ENCODE results near the gene L3MBTL4. TPM values are rescaled to one million over a fixed set of nuclear protein-coding genes. Genes with fewer than 3 reads are reported as not detected.
"Not testable (repeated sequence)": the region's sequence is repeated elsewhere in the genome, so short reads cannot be mapped to it uniquely, and the experiment has no call there.

The L3MBTL4 gene
- total RNA-seq, 1 experiment from 2014 or later, result 2.0 TPM

- no peak for DNase-seq (ENCODE audit: low read depth, low spot score)
- in situ Hi-C loops (cut with HindIII; ENCODE audit: low pct_unique_long_range_greater_than_20kb, low sequenced_read_pairs), result no loop called here
Observed at GRCh38 chr18:6119761-6120160, 294.9 kb downstream of the L3MBTL4 start.

- no peak for DNase-seq (ENCODE audit: low read depth, low spot score)
- in situ Hi-C loops (cut with HindIII; ENCODE audit: low pct_unique_long_range_greater_than_20kb, low sequenced_read_pairs), result no loop called here
Observed at GRCh38 chr18:6118080-6118479, 296.6 kb downstream of the L3MBTL4 start.

GRCh38 chr18:6115710-6116109 lies 299.0 kb downstream of the L3MBTL4 start:
- in situ Hi-C loops (cut with HindIII; ENCODE audit: low pct_unique_long_range_greater_than_20kb, low sequenced_read_pairs), result no loop called here
- no peak for DNase-seq (ENCODE audit: low read depth, low spot score)

- DNase-seq (ENCODE audit: low read depth, low spot score), result no peak
- in situ Hi-C loops (cut with HindIII; ENCODE audit: low pct_unique_long_range_greater_than_20kb, low sequenced_read_pairs), result no loop called here
Observed at GRCh38 chr18:6113650-6114049, 301.1 kb downstream of the L3MBTL4 start.

- in situ Hi-C loops (cut with HindIII; ENCODE audit: low pct_unique_long_range_greater_than_20kb, low sequenced_read_pairs), result no loop called here
- DNase-seq (ENCODE audit: low read depth, low spot score), result no peak
Observed at GRCh38 chr18:6111726-6112125, 303.0 kb downstream of the L3MBTL4 start.

GRCh38 chr18:6109743-6110142 lies 305.0 kb downstream of the L3MBTL4 start:
- no peak for DNase-seq (ENCODE audit: low read depth, low spot score)
- in situ Hi-C loops (cut with HindIII; ENCODE audit: low pct_unique_long_range_greater_than_20kb, low sequenced_read_pairs), result no loop called here

- no peak for DNase-seq (ENCODE audit: low read depth, low spot score)
- in situ Hi-C loops (cut with HindIII; ENCODE audit: low pct_unique_long_range_greater_than_20kb, low sequenced_read_pairs), result no loop called here
Observed at GRCh38 chr18:6107794-6108193, 306.9 kb downstream of the L3MBTL4 start.

GRCh38 chr18:6106091-6106685 lies 308.5 kb downstream of the L3MBTL4 start:
- no peak for DNase-seq (ENCODE audit: low read depth, low spot score)
- in situ Hi-C loops (cut with HindIII; ENCODE audit: low pct_unique_long_range_greater_than_20kb, low sequenced_read_pairs), result no loop called here

GRCh38 chr18:6103741-6104140 lies 311.0 kb downstream of the L3MBTL4 start:
- in situ Hi-C loops (cut with HindIII; ENCODE audit: low pct_unique_long_range_greater_than_20kb, low sequenced_read_pairs), result no loop called here

GRCh38 chr18:6096730-6097129 lies 318.0 kb downstream of the L3MBTL4 start:
- in situ Hi-C loops (cut with HindIII; ENCODE audit: low pct_unique_long_range_greater_than_20kb, low sequenced_read_pairs), result no loop called here
- no peak for DNase-seq (ENCODE audit: low read depth, low spot score)

More at GRCh38 chr18:6103741-6104140, 311.0 kb downstream of the L3MBTL4 start:
- DNase-seq (ENCODE audit: low read depth, low spot score), result no peak

- in situ Hi-C loops (cut with HindIII; ENCODE audit: low pct_unique_long_range_greater_than_20kb, low sequenced_read_pairs), result no loop called here
- no peak for DNase-seq (ENCODE audit: low read depth, low spot score)
Observed at GRCh38 chr18:6088432-6088831, 326.3 kb downstream of the L3MBTL4 start.

GRCh38 chr18:6086731-6087130 lies 328.0 kb downstream of the L3MBTL4 start:
- in situ Hi-C loops (cut with HindIII; ENCODE audit: low pct_unique_long_range_greater_than_20kb, low sequenced_read_pairs), result no loop called here

GRCh38 chr18:6079406-6079805 lies 335.3 kb downstream of the L3MBTL4 start:
- in situ Hi-C loops (cut with HindIII; ENCODE audit: low pct_unique_long_range_greater_than_20kb, low sequenced_read_pairs), result no loop called here

More at GRCh38 chr18:6086731-6087130, 328.0 kb downstream of the L3MBTL4 start:
- DNase-seq (ENCODE audit: low read depth, low spot score), result no peak

GRCh38 chr18:6078877-6079276 lies 335.8 kb downstream of the L3MBTL4 start:
- no peak for DNase-seq (ENCODE audit: low read depth, low spot score)
- in situ Hi-C loops (cut with HindIII; ENCODE audit: low pct_unique_long_range_greater_than_20kb, low sequenced_read_pairs), result no loop called here

More at GRCh38 chr18:6079406-6079805, 335.3 kb downstream of the L3MBTL4 start:
- no peak for DNase-seq (ENCODE audit: low read depth, low spot score)

GRCh38 chr18:6072423-6072822 lies 342.3 kb downstream of the L3MBTL4 start:
- in situ Hi-C loops (cut with HindIII; ENCODE audit: low pct_unique_long_range_greater_than_20kb, low sequenced_read_pairs); DNase-seq (ENCODE audit: low read depth, low spot score): not testable (repeated sequence)

- DNase-seq (ENCODE audit: low read depth, low spot score), result no peak
- in situ Hi-C loops (cut with HindIII; ENCODE audit: low pct_unique_long_range_greater_than_20kb, low sequenced_read_pairs), result no loop called here
Observed at GRCh38 chr18:6069539-6069938, 345.2 kb downstream of the L3MBTL4 start.

- no peak for DNase-seq (ENCODE audit: low read depth, low spot score)
- in situ Hi-C loops (cut with HindIII; ENCODE audit: low pct_unique_long_range_greater_than_20kb, low sequenced_read_pairs), result no loop called here
Observed at GRCh38 chr18:6069103-6069502, 345.6 kb downstream of the L3MBTL4 start.

- in situ Hi-C loops (cut with HindIII; ENCODE audit: low pct_unique_long_range_greater_than_20kb, low sequenced_read_pairs), result no loop called here
- DNase-seq (ENCODE audit: low read depth, low spot score), result no peak
Observed at GRCh38 chr18:6060149-6060548, 354.6 kb downstream of the L3MBTL4 start.

- no peak for DNase-seq (ENCODE audit: low read depth, low spot score)
- in situ Hi-C loops (cut with HindIII; ENCODE audit: low pct_unique_long_range_greater_than_20kb, low sequenced_read_pairs), result no loop called here
Observed at GRCh38 chr18:6059551-6059950, 355.2 kb downstream of the L3MBTL4 start.

- DNase-seq (ENCODE audit: low read depth, low spot score), result peak; percentile 17
- in situ Hi-C loops (cut with HindIII; ENCODE audit: low pct_unique_long_range_greater_than_20kb, low sequenced_read_pairs), result no loop called here
Observed at GRCh38 chr18:6058941-6059340, 355.8 kb downstream of the L3MBTL4 start.

Data from SK-MEL-5 (cell line).